NB4 (cell line): ENCODE results near the gene GNAT2.

Source experiments
- DNase-seq: peaks from one replicate; pipeline ENCODE4 v3.0.0; 2010; ENCODE audit warnings: low read depth
- H3K4me3 ChIP-seq: one replicate; pipeline ENCODE4 v1.5.1; 2011; ENCODE audit warnings: mild to moderate bottlenecking, low read depth, low read length, moderate library complexity
- MAX ChIP-seq: IDR thresholded peaks from 2 replicates; pipeline ENCODE4 v1.6.1; 2011; ENCODE audit warnings: low read depth, low read length
- MYC ChIP-seq: IDR thresholded peaks from 2 replicates; pipeline ENCODE4 v1.6.1; 2011; ENCODE audit warnings: low read depth, low read length
- POLR2A ChIP-seq: IDR thresholded peaks from 2 replicates; pipeline ENCODE4 v1.6.1; 2011; ENCODE audit warnings: mild to moderate bottlenecking; ENCODE audit not compliant: insufficient read length; ENCODE audit errors: extremely low read depth
- TF ChIP-seq, protein P1 (sequence below): IDR thresholded peaks from one replicate; pipeline ENCODE4 v1.5.1; 2012; ENCODE audit warnings: low read depth, low read length

GNAT2 gene

DNA sequence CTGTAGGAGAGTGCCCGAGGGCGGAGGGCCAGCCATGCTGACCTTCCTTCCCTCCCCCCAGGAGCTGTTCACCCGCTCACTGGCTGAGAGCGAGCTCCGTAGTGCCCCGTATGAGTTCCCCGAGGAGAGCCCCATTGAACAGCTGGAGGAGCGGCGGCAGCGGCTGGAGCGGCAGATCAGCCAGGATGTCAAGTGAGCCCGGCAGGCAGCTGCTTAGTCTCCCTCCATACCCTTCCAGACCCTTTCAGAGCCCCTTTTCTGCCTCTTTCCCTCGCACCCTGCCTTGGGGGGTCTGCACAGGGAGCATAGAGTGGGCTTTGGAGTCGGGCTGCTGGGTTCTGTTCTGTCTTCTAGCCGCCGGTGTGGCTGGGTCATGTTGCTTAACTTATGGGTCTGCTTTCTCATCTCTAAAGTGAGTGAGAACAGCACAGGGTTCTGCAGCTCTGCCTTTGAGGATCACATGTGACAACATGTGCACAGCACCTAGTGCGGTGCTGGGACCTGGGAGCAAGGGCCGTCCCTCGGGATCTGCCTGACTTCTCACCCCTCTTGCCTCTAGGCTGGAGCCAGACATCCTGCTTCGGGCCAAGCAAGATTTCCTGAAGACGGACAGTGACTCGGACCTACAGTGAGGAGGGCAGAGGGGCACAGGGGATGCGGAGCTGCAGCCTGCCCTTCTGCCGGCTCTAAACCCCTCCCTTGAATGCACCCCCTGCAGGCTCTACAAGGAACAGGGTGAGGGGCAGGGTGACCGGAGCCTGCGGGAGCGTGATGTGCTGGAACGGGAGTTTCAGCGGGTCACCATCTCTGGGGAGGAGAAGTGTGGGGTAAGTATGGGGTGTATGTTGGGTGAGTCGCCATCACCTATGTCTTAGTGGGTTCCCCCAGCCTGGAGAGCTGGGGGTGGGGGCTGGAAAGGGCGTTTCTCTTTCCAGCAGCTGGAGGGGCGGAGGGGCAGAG is 6.5 kb upstream of the GNAT2 start:
- no peak overlapping the region for H3K4me3 ChIP-seq
- TF ChIP-seq POLR2A = no peak
- no peak for TF ChIP-seq MYC
- DNase-seq = no peak

GRCh38 chr1:109625176-109625575 is 5.8 kb upstream of the GNAT2 start:
- no peak overlapping the region for H3K4me3 ChIP-seq
- no peak for DNase-seq
- no peak for TF ChIP-seq MYC
- no peak for TF ChIP-seq MAX
- no peak for TF ChIP-seq POLR2A
- TF ChIP-seq, protein P1, sequence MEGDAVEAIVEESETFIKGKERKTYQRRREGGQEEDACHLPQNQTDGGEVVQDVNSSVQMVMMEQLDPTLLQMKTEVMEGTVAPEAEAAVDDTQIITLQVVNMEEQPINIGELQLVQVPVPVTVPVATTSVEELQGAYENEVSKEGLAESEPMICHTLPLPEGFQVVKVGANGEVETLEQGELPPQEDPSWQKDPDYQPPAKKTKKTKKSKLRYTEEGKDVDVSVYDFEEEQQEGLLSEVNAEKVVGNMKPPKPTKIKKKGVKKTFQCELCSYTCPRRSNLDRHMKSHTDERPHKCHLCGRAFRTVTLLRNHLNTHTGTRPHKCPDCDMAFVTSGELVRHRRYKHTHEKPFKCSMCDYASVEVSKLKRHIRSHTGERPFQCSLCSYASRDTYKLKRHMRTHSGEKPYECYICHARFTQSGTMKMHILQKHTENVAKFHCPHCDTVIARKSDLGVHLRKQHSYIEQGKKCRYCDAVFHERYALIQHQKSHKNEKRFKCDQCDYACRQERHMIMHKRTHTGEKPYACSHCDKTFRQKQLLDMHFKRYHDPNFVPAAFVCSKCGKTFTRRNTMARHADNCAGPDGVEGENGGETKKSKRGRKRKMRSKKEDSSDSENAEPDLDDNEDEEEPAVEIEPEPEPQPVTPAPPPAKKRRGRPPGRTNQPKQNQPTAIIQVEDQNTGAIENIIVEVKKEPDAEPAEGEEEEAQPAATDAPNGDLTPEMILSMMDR = no peak

DNA sequence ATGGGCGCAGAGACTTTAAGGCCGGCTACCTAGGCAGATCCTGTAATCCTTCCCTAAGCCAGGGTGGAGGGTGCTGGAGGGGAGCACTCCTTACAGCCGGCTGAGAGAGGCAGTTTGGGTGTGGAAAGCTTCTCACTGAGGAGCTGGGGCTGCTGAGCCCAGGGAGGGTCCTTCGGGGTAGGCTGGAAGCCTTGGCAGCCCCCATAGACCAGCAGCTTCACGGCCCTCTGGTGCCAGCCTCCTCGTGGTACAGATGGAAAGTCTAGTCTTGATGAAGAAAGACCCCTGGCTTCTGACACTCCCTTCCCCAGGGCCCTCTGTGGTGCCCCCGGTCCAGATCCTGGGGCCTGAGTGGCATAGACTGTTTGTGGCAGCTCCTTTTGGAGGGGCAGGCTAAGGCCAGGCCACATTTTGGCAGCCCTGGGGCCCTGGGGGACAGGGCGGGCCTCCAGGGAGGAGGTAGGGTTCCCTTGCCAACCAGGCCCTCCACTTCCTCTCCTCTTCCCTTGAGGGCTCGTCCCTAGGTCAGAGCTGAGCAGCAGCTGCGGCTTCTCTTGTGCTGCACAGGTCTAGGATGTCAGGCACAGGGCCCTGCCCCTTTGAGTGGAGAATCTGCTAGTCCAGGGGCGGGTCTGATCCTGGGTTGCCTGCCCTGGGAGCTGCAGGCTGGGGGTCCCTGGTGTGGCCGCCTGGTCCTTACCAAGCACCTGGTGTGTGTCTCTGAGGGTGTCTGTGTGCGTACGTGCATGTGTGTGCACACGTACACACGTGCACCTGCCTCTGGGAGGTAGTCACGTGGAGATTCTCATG is 5.0 kb upstream of the GNAT2 start:
- H3K4me3 ChIP-seq = peak overlapping the region; percentile 60
- TF ChIP-seq POLR2A (no peak), MAX (no peak), MYC (no peak)
- TF ChIP-seq, protein P1 = no peak
- DNase-seq = peak; percentile 92

DNA sequence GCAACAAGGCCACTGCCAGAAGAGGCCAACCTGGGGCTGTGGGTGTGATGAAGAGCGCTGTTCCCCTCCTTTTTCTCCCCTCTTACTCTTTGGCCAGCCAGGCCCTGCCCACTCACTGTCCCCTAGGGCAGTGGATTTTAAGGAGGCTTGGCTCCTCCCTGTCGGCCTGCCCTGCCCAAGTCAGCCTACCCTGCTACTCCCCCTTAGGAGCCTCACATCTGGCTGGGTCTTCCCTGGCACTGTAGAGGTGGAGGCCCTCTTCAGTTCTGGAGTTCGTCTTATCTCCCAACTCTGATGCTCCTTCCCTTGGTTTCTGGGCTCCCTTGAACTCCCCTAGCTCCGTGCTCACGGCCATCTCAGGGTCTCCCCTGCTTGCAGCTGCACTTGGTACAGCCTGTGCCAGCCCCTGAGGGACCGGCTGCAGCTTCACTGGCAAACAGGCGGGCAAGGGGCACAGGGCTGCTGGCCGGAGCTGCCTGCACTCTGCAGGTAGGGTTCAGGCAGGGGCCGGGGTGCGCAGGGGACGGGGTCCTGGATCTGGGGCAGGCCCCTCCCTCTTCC is 4.3 kb upstream of the GNAT2 start:
- peak overlapping the region; percentile 60 for H3K4me3 ChIP-seq
- TF ChIP-seq MYC = no peak
- no peak for TF ChIP-seq MAX
- no peak for TF ChIP-seq POLR2A
- TF ChIP-seq, protein P1 = no peak
- peak; percentile 43 for DNase-seq

GRCh38 chr1:109622895-109623294 is 3.5 kb upstream of the GNAT2 start:
- no peak for DNase-seq
- H3K4me3 ChIP-seq = peak overlapping the region; percentile 87
- TF ChIP-seq MYC (no peak), MAX (no peak), POLR2A (no peak)
- TF ChIP-seq, protein P1 = no peak
